HG03025 (cell line): ENCODE measurements around the gene SLC16A3.
"Not testable (repeated sequence)": the region's sequence is repeated elsewhere in the genome, so short reads cannot be mapped to it uniquely, and the experiment has no call there.

ENCODE experiments used
- ATAC-seq: cut with Tn5 transposase; IDR thresholded peaks from one replicate; pipeline ENCODE4 v1.9.1; 2021; ENCODE audit warnings: mild to moderate bottlenecking, moderate library complexity; ENCODE audit not compliant: unreplicated experiment, low FRiP score

Gene SLC16A3

GRCh38 chr17:82228842-82229697, at the start of gene SLC16A3:
Gene SLC16A3, plus strand, starts transcription at chr17:82229042. Its CDS starts 6,967 bp downstream, at chr17:82236009.
- ATAC-seq = peak; percentile 30

DNA sequence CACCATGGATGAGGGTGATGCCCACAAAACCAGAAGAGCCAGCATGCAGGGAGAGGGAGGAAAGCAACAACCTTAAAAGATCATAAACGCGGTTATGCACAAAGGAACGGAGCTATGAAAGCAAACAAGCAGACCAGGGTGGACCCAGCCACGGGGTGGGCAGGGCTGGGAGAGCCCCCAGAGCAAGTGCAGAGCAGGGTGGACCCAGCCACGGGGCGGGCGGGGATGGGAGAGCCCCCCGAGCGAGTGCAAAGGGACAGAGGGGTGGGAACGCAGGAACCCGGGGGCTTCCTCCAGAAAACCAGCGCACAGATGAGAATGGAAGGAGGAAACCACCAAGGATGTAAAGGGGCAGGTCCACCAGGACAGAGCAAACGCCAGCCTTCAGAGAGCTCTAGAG, 49.4 kb upstream of the SLC16A3 start:
- ATAC-seq = no peak

- ATAC-seq = no peak
These were observed 48.8 kb upstream of the SLC16A3 start for GRCh38 chr17:82179946-82180475.

DNA sequence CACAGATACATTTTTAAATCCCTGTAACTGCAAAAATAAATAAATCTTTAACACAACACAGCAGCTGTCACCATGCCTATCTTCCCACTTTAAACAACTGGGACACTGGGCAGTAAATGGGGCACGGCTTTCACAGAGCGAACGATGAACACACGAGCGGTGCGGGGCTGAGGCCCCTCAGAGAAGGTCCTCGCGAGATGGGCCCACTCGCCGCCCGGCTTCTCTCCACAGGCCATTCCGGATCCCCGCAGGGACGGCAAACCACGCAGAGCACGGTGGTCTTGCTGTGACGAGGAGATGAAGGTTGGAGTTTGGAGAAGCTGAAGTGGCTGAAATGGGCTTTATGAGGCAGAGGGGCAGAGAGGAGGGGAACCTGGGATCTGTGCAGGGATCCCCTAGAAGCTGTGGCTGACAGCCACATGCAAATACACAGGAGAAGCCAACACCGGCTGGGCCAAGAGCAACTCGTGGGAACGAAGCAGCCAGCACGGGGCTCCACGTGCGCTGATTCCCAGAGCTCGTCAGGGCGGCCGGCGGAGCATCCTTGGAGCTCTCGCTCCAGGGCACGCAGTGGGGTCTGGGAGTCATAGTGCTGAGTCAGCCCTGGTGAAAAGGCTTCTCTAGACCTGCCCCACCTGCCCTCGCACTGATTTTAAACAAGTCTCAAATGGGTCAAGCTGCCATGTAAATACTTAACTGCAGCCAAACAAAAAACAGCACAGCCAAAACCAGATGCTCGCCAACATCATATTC, 47.9 kb upstream of the SLC16A3 start:
- ATAC-seq = no peak

DNA sequence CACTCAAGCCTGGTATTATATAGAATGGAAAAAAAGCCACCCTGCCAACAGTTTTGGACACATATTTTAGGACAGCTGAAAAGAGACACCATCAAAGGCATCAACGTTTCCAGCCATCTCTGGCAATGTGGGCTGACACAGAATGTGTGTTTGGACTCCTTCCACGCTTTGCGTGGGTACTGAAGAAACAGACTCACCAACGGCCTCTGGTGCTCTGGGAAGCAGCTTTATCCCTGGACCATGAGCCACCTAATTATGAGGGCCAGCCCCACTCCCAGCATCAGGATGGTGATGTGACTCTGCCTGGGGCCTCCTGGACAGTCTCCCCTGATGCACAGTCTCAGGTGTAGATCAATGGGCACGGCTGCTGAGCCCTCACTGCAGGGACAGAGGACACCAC, 44.1 kb upstream of the SLC16A3 start:
- ATAC-seq = no peak

DNA sequence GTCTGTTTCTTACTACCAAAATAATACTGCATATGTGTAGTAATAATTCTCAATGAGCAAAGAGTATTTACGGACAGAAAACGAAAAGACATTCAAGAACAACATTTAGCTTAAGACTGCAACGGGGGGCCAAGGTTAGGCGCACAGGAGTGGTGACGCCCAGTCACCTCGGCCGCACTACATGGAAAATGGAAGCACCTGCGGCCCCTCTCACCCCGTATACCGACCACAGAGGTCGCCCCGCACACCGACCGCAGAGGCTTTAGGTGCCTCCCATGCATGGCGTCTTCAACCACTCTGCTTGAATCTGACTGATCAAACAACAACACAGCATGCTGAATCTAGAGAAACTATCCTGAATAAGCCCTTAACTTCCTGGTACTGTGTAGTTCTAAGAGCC, 42.6 kb upstream of the SLC16A3 start:
- no peak for ATAC-seq

DNA sequence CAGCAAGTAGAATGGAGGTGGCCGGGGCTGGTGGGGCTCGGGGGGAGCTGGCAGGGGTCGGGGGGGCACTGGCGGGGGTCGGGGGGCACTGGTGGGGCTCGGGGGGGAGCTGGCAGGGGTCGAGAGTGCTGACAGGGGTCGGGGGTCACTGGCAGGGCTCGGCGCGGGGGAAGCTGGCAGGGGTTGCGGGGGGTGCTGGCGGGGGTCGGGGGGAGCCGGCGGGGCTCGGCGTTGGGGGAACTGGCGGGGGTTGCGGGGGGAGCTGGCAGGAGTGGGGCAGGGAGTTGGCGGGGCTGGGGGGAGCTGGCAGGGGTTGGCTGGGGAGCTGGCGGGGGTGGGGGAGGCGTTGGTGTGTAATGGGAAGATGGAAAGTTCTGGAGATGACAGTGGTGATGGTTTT, 41.3 kb upstream of the SLC16A3 start:
- ATAC-seq = no peak

DNA sequence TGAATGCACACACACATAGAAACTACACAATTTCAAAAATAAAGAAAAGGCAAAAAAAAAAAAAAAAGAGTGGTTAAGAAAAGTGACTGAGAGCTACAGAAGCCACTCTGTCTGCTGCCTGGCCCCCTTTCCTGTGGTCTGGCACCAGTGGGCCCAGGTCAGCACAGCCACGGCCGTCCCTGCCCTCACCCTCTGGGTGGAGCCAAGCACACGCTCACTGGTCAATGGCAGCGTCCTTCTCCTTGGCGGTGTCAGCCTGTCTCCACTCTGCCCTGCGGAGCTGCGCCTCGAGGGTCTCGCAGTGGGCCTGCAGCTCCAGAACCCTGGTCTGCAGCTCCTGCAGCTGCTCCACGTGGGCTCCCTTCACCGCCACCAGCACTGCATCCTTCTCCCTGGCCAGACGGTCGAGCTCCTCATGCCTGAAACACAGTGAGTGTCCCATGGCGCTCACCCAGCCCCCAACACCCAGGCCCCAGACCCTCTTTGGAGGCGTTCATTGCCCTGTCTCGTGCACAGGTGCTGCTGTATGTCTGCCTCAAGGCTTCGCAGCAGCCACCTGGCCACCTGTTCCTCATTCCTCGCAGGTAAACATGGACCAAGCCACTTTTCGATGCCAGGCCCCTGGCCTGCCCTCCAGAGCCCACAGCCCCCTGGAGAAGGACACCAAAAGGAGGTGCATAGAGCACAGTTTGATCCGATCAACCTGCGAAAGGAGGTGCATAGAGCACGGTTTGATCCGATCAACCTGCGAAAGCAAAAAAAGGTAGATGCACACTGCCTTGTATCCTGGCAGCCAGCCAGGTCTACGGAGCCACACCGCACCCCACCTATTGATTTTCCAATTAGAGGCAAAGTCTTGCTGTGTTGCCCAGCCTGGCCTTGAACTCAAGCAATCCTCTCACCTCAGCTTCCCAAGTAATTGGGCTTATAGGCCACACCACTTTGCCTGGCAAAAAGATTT, 40.6 kb upstream of the SLC16A3 start:
- ATAC-seq = no peak

DNA sequence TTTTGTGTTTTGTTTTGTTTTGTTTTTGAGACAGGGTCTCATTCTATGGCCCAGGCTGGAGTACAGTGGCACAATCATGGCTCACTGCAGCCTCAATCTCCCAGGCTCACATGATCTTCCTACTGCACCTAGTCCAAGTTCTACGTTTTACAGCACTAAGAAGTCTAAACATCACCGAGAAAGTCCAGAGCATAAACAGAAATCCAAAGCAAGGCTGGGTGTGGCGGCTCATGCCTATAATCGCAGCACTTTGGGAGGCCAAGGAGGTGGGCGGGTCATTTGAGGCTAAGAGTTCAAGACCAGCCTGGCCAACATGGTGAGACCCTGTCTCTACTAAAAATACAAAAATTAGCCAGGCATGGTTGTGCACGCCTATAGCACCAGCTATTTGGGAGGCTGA, 35.8 kb upstream of the SLC16A3 start:
- ATAC-seq = not testable (repeated sequence)

DNA sequence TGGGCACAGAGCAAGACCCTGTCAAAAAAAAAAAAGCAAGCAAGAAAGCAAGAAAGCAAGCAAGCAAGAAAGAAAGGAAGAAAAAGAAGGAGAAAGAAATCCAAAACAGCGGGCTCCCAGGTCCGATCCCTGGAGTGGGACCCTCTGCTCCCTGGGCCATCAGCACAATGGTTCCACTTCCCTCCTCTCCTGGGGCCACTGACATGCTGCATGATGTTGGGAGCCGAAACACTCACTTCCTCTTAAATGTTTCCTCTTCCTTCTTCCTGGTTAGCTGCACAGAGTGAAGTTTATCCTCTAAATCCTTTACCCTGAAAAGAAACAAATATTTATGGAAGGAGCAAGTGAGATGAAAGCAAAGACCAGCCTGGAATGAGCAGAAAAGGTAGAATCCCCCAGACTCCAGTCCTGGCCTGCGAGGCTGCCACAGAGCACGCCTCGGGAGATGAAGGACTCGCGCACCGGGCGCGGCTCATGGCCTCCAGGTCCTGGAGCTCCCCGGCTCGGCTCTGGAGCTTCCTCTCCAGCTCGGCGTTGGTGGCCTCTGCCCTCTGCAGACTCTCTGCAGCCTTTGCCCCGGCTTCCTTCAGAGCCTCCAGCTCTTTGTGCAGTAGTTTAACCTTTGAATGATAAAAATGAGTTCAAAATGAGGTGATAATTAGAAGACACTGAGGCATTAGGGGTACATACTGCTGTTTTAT, 35.2 kb upstream of the SLC16A3 start:
- no peak for ATAC-seq

DNA sequence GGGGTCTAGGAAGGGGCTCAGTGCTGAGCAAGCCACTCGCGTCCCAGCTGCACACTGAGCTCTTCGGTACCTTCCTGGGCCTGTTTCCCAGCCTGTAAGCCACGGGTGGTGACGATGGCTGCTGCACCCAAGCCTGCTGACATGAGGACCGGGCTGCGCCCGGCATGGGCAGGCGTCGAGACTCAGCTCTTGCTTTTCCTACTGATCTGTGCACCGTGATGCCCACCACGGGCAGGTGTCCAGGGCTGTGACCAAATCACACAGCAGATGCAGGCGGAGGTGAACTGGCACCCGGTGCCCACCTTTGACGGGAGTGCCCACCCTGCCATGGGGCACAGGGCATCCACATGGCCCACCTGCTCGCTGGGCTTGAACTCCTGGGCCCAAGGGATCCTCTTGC, 34.1 kb upstream of the SLC16A3 start:
- no peak for ATAC-seq

DNA sequence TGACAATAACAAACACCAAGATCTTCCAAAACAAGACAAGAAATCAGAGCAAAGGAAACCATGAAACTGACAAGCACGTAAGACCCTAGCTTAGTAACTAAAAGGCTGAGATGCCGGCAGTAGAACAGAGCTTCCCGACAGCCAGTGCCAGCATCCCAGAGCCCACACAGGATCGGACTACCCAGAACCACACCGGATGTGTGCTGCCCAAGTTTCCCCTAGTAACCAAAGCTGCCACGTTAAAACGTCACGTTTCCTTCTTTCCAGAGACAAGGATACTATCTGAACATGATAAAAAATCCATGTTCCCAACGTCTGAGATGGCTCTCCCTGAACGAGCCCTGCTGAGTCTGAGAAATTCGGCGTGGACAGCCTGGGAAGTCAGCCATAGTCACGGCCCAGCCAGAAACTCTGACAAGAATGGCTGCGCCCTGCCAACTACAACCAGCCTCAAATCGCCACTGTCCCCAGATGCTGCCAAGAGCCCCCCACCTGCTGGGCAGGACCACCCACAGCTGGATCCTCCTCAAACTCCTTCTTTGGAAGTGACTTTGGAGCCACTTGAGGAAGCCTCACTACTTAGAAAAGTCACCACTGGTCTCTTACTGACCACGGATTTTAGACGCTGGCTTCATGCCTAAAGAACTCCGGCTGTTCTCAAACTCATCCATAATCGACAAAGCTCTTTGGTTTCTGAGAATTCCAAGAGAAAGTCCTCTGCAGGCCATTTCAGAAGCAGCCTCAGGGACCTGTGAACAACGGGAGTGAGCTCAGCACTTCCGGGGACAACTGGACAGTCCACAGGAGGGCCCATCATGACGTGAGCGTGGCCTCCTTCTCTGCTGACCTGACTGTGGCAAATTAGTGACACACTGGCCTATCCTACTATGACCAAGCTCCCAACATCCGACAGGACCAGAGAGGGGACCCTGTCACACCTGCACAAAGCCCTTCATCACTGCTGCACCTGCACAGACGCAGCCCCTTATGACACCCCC, 32.9 kb upstream of the SLC16A3 start:
- ATAC-seq = no peak

- ATAC-seq = no peak
These were observed 30.8 kb upstream of the SLC16A3 start for GRCh38 chr17:82198092-82198491.

GRCh38 chr17:82199496-82199895, 29.3 kb upstream of the SLC16A3 start:
- no peak for ATAC-seq

- no peak for ATAC-seq
These were observed 28.7 kb upstream of the SLC16A3 start for GRCh38 chr17:82200135-82200534.

- ATAC-seq = no peak
These were observed 27.9 kb upstream of the SLC16A3 start for GRCh38 chr17:82200743-82201497.

DNA sequence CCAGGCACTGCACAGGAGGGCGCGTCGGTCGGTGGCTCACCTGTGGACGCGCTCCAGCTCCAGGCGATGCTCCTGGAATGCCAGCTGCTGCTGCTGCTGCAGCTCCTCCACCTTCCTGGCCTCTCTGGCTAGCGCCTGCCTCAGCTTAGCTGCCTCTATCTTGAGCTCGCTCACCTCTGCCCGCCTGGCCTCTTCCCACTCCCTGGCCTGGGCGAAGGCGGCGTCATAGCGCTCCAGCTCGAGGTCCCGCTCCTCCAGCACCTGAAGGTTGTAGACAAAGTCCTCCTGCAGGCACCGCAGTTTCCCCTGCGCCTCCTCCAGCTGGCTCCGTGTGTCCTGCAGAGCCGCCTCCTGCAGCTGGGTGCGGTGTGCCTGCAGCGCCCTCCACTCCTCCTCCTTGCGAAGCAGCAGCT, 27.3 kb upstream of the SLC16A3 start:
- ATAC-seq = no peak

GRCh38 chr17:82202981-82203380, 25.9 kb upstream of the SLC16A3 start:
- ATAC-seq = no peak
